ENCODE data around the gene KLHL42.
"Not testable (repeated sequence)": the region's sequence is repeated elsewhere in the genome, so short reads cannot be mapped to it uniquely, and the experiment has no call there.

The KLHL42 gene

GRCh38 chr12:27779920-27780611, at the start of gene KLHL42, which contains the start of gene MANSC4:
Gene KLHL42 (plus strand): TSS chr12:27780233. CDS start chr12:27780331, 98 bp downstream.
Gene MANSC4 (minus strand): TSS chr12:27780236. CDS start chr12:27771276, 8,960 bp downstream.
- H3K27me3 Mint-ChIP-seq, result no peaks in the 10 kb centered on the region
- H3K27ac Mint-ChIP-seq, result peak within 1 kb of the TSS; percentile 80
- H3K36me3 Mint-ChIP-seq (ENCODE audit: low read depth), result peaks cover 23% of the 10 kb centered on the region
- peaks cover 36% of the 10 kb centered on the region for H3K4me1 Mint-ChIP-seq (ENCODE audit: low read depth)
- no peaks in the 10 kb centered on the region for H3K9me3 Mint-ChIP-seq
- peak within 1 kb of the TSS; percentile 85 for H3K4me3 Mint-ChIP-seq

DNA sequence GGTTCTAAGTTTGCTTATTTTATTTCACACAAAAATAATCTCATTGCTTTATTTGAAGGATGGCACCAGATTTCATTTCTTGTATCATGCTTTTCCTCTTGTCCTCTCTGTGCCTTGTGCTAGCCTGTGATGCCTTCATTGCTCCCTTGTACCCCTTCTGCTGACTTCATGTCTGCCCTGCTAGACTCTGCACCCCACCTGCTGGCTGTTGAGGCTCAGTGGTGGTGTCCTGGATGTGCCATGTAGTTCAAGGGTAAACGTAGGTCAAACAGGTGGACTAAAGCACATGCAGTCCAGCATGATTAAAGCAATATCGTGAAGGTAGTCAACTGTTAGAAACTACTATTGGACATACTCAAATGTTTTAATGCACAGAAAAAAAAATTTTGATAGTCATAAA, 47.8 kb upstream of the KLHL42 start:
- H3K4me1 Mint-ChIP-seq (ENCODE audit: low read depth), result no peaks in the 10 kb centered on the region
- peaks cover 56% of the 10 kb centered on the region for H3K36me3 Mint-ChIP-seq (ENCODE audit: low read depth)
- H3K27me3 Mint-ChIP-seq, result no peaks in the 10 kb centered on the region
- H3K9me3 Mint-ChIP-seq, result no peaks in the 10 kb centered on the region
- H3K27ac Mint-ChIP-seq, result no peak overlapping the region
- H3K4me3 Mint-ChIP-seq, result no peak overlapping the region

DNA sequence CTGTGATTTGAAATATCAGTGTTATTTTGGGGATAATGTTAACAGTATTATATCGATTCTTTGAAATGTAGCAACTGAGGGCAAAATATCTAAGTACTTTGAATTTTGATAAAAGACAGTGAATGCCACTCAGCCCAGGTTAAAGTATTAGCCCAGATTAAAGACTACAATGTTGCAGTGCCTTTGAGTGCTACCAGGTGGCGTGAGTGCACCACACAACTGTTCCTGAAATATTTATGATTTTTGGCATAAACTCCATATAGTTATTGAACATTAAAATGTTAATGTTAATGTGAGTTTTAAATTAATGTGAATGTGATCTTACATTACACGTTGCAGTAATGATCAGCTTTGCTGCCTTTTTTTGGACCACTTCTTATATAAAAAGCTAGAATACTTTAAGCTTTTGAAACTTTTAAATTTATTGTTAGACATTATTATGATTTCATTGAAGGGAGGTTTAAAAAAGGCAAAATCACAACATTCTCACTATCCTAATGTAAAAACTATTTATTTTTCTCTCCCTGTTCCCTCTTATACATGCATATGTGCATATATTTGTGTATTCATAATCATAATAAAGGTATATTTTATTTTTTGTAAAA, 46.9 kb upstream of the KLHL42 start:
- Mint-ChIP-seq H3K4me3 (no peak overlapping the region), H3K27ac (no peak overlapping the region), H3K36me3 (ENCODE audit: low read depth) (peaks cover 60% of the 10 kb centered on the region), H3K4me1 (ENCODE audit: low read depth) (no peaks in the 10 kb centered on the region), H3K9me3 (no peaks in the 10 kb centered on the region), H3K27me3 (no peaks in the 10 kb centered on the region)

DNA sequence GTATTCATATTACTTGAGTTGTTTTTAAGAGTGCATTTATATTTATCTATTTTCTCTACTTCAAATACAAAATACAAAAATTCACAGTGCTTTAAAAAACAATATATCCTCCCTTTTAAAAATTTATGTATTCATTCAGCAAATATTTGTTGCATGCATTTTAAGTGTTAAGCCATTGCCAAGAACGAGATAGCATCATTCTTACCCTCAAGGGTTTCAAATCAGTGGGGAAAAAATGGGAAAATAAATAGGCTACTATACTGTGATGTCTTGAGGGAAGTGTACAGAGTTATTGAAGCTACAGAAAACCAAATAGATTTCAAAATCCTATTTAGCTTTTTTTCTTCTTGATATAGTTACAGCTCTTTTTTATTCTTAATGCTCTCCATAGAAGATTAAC, 46.2 kb upstream of the KLHL42 start:
- Mint-ChIP-seq H3K4me3 (no peak overlapping the region), H3K27ac (no peak overlapping the region), H3K9me3 (no peaks in the 10 kb centered on the region), H3K4me1 (ENCODE audit: low read depth) (no peaks in the 10 kb centered on the region), H3K36me3 (ENCODE audit: low read depth) (peaks cover 55% of the 10 kb centered on the region), H3K27me3 (no peaks in the 10 kb centered on the region)

DNA sequence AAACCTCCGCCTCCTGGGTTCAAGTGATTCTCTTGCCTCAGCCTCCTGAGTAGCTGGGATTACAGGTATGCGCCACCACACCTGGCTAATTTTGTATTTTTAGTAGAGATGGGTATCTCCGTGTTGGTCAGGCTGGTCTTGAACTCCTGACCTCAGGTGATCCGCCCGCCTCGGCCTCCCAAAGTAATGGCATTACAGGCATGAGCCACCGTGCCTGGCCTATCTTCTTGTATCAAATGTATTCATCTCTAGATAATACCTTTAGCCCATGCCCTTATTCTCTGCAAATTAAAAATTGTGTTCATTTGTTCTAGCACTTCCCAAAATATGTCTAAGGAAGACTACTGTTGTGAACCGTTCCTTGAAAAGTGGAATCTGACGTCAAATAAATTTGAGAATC, 45.7 kb upstream of the KLHL42 start:
- H3K9me3 Mint-ChIP-seq; H3K4me1 Mint-ChIP-seq (ENCODE audit: low read depth); H3K27me3 Mint-ChIP-seq; H3K4me3 Mint-ChIP-seq; H3K27ac Mint-ChIP-seq: not testable (repeated sequence)
- peaks cover 49% of the 10 kb centered on the region for H3K36me3 Mint-ChIP-seq (ENCODE audit: low read depth)

DNA sequence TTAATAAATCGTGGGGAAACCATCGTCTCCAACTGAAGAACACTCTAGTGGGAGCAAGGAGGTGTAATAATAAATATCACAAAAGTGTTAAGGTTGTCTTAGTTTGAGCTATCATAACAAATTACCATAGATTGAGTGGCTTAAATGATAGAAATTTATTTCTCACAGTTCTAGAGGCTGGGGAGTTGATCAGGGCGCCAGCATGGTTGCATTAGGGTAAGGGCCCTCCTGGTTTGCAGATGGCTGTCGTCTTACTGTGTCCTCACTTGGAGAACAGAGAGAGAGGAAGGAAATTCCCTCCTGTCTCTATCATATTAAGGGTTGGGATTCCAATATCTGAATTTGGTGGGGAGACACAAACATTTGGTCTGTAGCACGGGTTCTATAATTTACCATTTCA, 36.4 kb upstream of the KLHL42 start:
- Mint-ChIP-seq H3K36me3 (ENCODE audit: low read depth) (peaks cover 46% of the 10 kb centered on the region), H3K4me3 (no peak overlapping the region), H3K4me1 (ENCODE audit: low read depth) (peaks cover 5% of the 10 kb centered on the region), H3K9me3 (no peaks in the 10 kb centered on the region), H3K27ac (no peak overlapping the region), H3K27me3 (no peaks in the 10 kb centered on the region)

GRCh38 chr12:27745734-27746133, 34.3 kb upstream of the KLHL42 start:
- not testable (repeated sequence) for H3K9me3 Mint-ChIP-seq; H3K4me1 Mint-ChIP-seq (ENCODE audit: low read depth); H3K4me3 Mint-ChIP-seq; H3K27ac Mint-ChIP-seq; H3K27me3 Mint-ChIP-seq
- peaks cover 43% of the 10 kb centered on the region for H3K36me3 Mint-ChIP-seq (ENCODE audit: low read depth)

GRCh38 chr12:27747111-27747820, 32.8 kb upstream of the KLHL42 start:
- Mint-ChIP-seq H3K4me1 (ENCODE audit: low read depth) (no peaks in the 10 kb centered on the region), H3K4me3 (no peak overlapping the region), H3K36me3 (ENCODE audit: low read depth) (peaks cover 34% of the 10 kb centered on the region), H3K27ac (no peak overlapping the region), H3K9me3 (no peaks in the 10 kb centered on the region), H3K27me3 (no peaks in the 10 kb centered on the region)

GRCh38 chr12:27751386-27752047, 28.5 kb upstream of the KLHL42 start:
- Mint-ChIP-seq H3K27me3 (no peaks in the 10 kb centered on the region), H3K9me3 (no peaks in the 10 kb centered on the region), H3K4me3 (no peak overlapping the region), H3K36me3 (ENCODE audit: low read depth) (peaks cover 31% of the 10 kb centered on the region), H3K27ac (no peak overlapping the region), H3K4me1 (ENCODE audit: low read depth) (no peaks in the 10 kb centered on the region)

DNA sequence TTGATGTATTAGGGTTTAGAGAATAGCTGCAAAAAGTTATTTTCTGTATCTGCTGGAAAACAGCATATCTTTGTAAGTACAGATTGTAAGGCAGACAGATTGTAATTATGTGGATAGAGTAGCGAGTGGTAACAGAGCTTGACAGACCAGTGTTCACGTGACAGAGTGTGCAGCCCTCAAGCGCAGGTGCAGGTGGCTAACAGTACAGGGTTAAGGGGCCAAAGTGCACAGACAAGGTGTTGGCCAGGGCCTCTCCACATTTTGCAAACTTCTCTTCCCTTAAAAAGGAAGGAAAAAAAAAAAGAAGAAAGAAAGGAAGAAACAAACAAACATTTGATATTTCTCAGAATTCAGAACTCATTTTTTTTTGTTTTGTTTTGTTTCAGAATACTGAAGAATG, 25.2 kb upstream of the KLHL42 start:
- Mint-ChIP-seq H3K4me1 (ENCODE audit: low read depth) (no peaks in the 10 kb centered on the region), H3K4me3 (no peak overlapping the region), H3K9me3 (no peaks in the 10 kb centered on the region), H3K36me3 (ENCODE audit: low read depth) (peaks cover 18% of the 10 kb centered on the region), H3K27me3 (no peaks in the 10 kb centered on the region), H3K27ac (no peak overlapping the region)

- no peaks in the 10 kb centered on the region for H3K4me1 Mint-ChIP-seq (ENCODE audit: low read depth)
- peaks cover 18% of the 10 kb centered on the region for H3K36me3 Mint-ChIP-seq (ENCODE audit: low read depth)
- H3K4me3 Mint-ChIP-seq, result no peak overlapping the region
- no peaks in the 10 kb centered on the region for H3K9me3 Mint-ChIP-seq
- no peak overlapping the region for H3K27ac Mint-ChIP-seq
- H3K27me3 Mint-ChIP-seq, result no peaks in the 10 kb centered on the region
These were observed 23.3 kb upstream of the KLHL42 start for GRCh38 chr12:27756670-27757195.

GRCh38 chr12:27762757-27763156, 17.3 kb upstream of the KLHL42 start:
- Mint-ChIP-seq H3K36me3 (ENCODE audit: low read depth) (no peaks in the 10 kb centered on the region), H3K4me3 (no peak overlapping the region), H3K9me3 (no peaks in the 10 kb centered on the region), H3K27me3 (no peaks in the 10 kb centered on the region), H3K27ac (no peak overlapping the region), H3K4me1 (ENCODE audit: low read depth) (peaks cover 5% of the 10 kb centered on the region)

DNA sequence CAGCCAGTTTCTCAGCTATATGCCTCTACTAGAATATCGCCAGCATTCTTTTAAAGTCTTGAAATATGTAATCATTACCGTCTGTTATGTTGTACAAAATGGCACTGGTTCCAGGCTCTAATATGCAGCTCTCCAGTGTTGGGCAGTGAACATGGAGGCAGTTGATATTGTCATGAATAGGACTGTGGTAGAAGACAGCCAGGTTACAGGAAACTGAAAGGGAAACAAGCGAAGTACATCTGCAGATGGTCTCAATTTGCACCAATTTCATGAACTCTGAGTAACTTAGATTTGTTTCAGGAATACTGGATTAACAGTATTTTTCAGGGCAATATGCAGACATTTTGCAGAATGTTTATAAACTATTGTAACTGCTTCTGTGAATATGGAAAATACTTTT, 13.4 kb upstream of the KLHL42 start:
- H3K27ac Mint-ChIP-seq, result no peak overlapping the region

DNA sequence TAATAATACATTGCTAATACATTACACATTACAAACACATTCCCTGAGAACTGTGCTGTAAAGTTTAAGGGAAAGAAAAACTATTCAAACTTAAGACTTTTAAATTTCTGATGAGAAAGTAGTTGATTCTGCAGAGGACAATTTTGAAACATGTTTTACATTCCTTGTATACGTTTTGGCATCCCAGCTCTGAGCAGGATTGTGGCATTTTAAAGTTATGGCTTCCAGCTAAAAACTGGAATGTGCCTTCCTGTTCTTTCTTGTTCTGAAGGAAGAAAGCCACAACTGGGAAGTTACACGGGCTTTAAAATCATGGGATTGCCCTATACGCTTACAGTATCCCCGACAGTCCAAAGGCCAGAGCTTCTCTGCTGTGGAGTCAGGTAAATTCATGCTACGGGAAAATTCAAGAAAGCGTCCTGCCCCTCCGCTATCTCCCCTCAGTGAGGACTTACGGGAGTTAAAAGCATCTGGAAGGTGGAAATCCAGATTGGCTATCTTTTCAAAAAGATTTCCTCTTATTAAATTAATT, 10.8 kb upstream of the KLHL42 start:
- Mint-ChIP-seq H3K36me3 (ENCODE audit: low read depth) (no peaks in the 10 kb centered on the region), H3K27me3 (no peaks in the 10 kb centered on the region), H3K4me3 (no peak overlapping the region), H3K4me1 (ENCODE audit: low read depth) (no peaks in the 10 kb centered on the region), H3K9me3 (no peaks in the 10 kb centered on the region), H3K27ac (no peak overlapping the region)

More for the DNA sequence above, 13.4 kb upstream of the KLHL42 start:
- Mint-ChIP-seq H3K9me3 (no peaks in the 10 kb centered on the region), H3K4me3 (no peak overlapping the region), H3K36me3 (ENCODE audit: low read depth) (no peaks in the 10 kb centered on the region), H3K27me3 (no peaks in the 10 kb centered on the region), H3K4me1 (ENCODE audit: low read depth) (peaks cover 5% of the 10 kb centered on the region)
